ENCODE measurements around the gene MDGA2.

The MDGA2 gene

DNA sequence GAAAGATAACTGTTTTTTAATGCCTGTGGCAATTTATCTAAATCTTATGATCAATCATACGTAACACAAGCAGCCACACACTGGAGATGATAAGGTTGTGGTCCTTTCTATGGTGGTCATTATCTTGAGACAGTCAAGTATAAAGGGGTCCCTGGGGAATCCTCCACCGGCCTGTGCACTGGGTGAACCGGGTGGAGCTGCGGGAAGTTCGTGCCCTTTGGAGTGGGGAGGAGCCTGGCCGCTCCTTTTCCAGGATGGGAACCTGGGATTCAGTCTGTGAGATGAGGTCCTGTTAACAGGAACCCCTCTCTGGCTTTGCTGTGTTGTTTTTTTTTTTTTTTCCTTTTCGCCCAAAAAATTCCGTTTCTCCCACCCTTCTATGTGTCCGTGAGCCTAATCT lies 856.3 kb downstream of the MDGA2 start:
- Mint-ChIP-seq H3K27me3 (no peaks in the 10 kb centered on the region), H3K9me3 (no peaks in the 10 kb centered on the region), H3K4me3 (no peak overlapping the region), H3K27ac (no peak overlapping the region), H3K36me3 (no peaks in the 10 kb centered on the region), H3K4me1 (no peaks in the 10 kb centered on the region)

DNA sequence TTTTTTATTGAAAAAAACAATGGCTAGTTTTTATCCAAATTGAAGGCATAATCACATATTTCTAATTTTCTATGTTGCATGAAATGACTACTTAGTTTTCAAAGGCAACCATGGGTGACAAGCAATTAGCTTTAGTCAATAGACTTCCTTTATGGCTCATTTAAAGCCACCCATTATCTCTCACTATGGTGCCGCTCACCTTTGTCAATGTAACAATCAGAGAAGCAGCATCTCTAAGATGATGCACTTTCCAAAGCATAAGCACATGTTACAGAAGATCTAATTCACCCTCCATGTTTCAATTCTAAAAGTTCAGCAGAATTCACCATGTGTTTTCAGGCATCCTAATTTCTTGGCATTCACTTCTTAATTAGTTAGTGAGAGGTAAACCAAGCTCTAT lies 857.3 kb downstream of the MDGA2 start:
- H3K4me3 Mint-ChIP-seq = no peak overlapping the region
- no peaks in the 10 kb centered on the region for H3K9me3 Mint-ChIP-seq
- no peaks in the 10 kb centered on the region for H3K36me3 Mint-ChIP-seq
- H3K4me1 Mint-ChIP-seq = no peaks in the 10 kb centered on the region
- H3K27ac Mint-ChIP-seq = no peak overlapping the region
- no peaks in the 10 kb centered on the region for H3K27me3 Mint-ChIP-seq

DNA sequence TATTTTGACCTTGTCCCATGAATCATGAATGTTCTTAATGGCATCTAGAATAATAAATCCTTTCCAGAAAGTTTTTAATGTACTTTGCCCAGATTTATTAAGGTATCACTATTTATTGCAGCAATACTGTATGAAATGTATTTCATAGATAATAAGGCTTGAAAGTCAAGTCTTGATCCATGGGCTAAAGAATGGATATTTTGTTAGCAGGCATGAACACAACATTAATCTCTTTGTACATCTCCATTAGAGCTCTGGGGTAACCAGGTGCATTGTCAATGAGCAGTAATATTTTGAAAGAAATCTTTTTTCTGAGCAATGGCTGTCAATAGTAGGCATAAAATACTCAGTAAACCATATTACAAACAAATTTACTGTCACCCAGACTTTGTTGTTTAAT lies 882.3 kb downstream of the MDGA2 start:
- Mint-ChIP-seq H3K4me3 (no peak overlapping the region), H3K36me3 (no peaks in the 10 kb centered on the region), H3K9me3 (peaks cover 26% of the 10 kb centered on the region)

More for the DNA sequence above, 882.3 kb downstream of the MDGA2 start:
- no peaks in the 10 kb centered on the region for H3K27me3 Mint-ChIP-seq
- H3K27ac Mint-ChIP-seq = no peak overlapping the region
- no peaks in the 10 kb centered on the region for H3K4me1 Mint-ChIP-seq

Measured in activated naive CD4-positive, alpha-beta T cell treated with anti-CD3 and anti-CD28 coated beads, Interleukin-2, amount 50 U/mL, for 24 hours (primary cell).